Diencephalon (tissue), 1 donor: ENCODE results near the gene RASEF. TPM values are rescaled to one million over a fixed set of nuclear protein-coding genes. Genes with fewer than 3 reads are reported as not detected.

ENCODE experiments used
- total RNA-seq: library from RNA; depleted of rRNA; stranded (reverse); fragments of >200 nt; gene quantifications from one replicate; pipeline ENCODE4 v1.2.3, GENCODE V29; 2014

Gene RASEF
- 1.4 TPM for total RNA-seq

GRCh38 chr9:83062651-83063527 is at the start of gene RASEF:
Gene RASEF (minus strand): TSS chr9:83063142. CDS start chr9:83062867, 275 bp downstream.

